Activated T-cell treated with anti-CD3 and anti-CD28 coated beads for 1 hour (primary cell): ENCODE results near the gene KIF6.
"Not testable (repeated sequence)": the region's sequence is repeated elsewhere in the genome, so short reads cannot be mapped to it uniquely, and the experiment has no call there.

Experiments used
- DNase-seq: peaks from one replicate; pipeline ENCODE4 v3.0.0-alpha.2; 2020; ENCODE audit warnings: low read depth

KIF6 gene

GRCh38 chr6:39724787-39725631 lies at the start of gene KIF6:
Gene KIF6, minus strand, starts transcription at chr6:39725408. Its CDS starts 98 bp downstream, at chr6:39725310.
- DNase-seq = peak; percentile 68

- DNase-seq = no peak
Observed at GRCh38 chr6:39773782-39774181, 48.6 kb upstream of the KIF6 start.

GRCh38 chr6:39772559-39773273 lies 47.5 kb upstream of the KIF6 start:
- DNase-seq = no peak

- no peak for DNase-seq
Observed at GRCh38 chr6:39770446-39770845, 45.2 kb upstream of the KIF6 start.

- DNase-seq = no peak
Observed at GRCh38 chr6:39769012-39769411, 43.8 kb upstream of the KIF6 start.

- no peak for DNase-seq
Observed at GRCh38 chr6:39765508-39766065, 40.4 kb upstream of the KIF6 start.

- DNase-seq = no peak
Observed at GRCh38 chr6:39760226-39760952, 35.2 kb upstream of the KIF6 start.

- DNase-seq = no peak
Observed at GRCh38 chr6:39758905-39759605, 33.8 kb upstream of the KIF6 start.

- no peak for DNase-seq
Observed at GRCh38 chr6:39756582-39756981, 31.4 kb upstream of the KIF6 start.

GRCh38 chr6:39755231-39755630 lies 30.0 kb upstream of the KIF6 start:
- DNase-seq = no peak

- no peak for DNase-seq
Observed at GRCh38 chr6:39754514-39755115, 29.4 kb upstream of the KIF6 start.

GRCh38 chr6:39753725-39754045 lies 28.5 kb upstream of the KIF6 start:
- DNase-seq = no peak

- no peak for DNase-seq
Observed at GRCh38 chr6:39752835-39753724, 27.9 kb upstream of the KIF6 start.

GRCh38 chr6:39746795-39747194 lies 21.6 kb upstream of the KIF6 start:
- DNase-seq = no peak

GRCh38 chr6:39733704-39734103 lies 8.5 kb upstream of the KIF6 start:
- DNase-seq = no peak

- no peak for DNase-seq
Observed at GRCh38 chr6:39731565-39731964, 6.4 kb upstream of the KIF6 start.

- no peak for DNase-seq
Observed at GRCh38 chr6:39729945-39730344, 4.7 kb upstream of the KIF6 start.

- no peak for DNase-seq
Observed at GRCh38 chr6:39725632-39725997, 407 bp upstream of the KIF6 start.

- DNase-seq = not testable (repeated sequence)
Observed at GRCh38 chr6:39723350-39723749, 1.9 kb downstream of the KIF6 start.

GRCh38 chr6:39714802-39715201 lies 10.4 kb downstream of the KIF6 start:
- DNase-seq = no peak
